Measurements from ENCODE around the gene TSGA10IP.
"Not testable (repeated sequence)": the region's sequence is repeated elsewhere in the genome, so short reads cannot be mapped to it uniquely, and the experiment has no call there.

The TSGA10IP gene

GRCh38 chr11:65947603-65948125, 2.4 kb downstream of the TSGA10IP start:
- no peak for DNase-seq (ENCODE audit: low read depth)

DNA sequence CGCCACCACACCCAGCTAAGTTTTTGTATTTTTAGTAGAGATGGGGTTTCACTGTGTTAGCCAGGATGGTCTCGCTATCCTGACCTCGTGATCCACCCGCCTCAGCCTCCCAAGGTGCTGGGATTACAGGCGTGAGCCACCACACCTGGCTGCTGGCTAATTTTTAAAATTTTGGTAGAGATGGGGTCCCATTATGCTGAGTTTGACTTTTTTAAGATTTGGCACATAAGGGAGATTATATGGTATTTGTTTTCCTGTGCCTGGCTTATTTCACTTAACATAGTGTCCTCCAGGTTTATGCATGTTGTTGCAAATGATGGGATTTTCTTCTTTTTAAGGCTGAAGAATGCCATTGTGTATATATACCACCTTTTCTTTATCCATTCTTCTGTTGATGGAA, 5.4 kb downstream of the TSGA10IP start:
- DNase-seq (ENCODE audit: low read depth), result not testable (repeated sequence)

GRCh38 chr11:65951641-65952040, 6.4 kb downstream of the TSGA10IP start:
- DNase-seq (ENCODE audit: low read depth), result not testable (repeated sequence)

DNA sequence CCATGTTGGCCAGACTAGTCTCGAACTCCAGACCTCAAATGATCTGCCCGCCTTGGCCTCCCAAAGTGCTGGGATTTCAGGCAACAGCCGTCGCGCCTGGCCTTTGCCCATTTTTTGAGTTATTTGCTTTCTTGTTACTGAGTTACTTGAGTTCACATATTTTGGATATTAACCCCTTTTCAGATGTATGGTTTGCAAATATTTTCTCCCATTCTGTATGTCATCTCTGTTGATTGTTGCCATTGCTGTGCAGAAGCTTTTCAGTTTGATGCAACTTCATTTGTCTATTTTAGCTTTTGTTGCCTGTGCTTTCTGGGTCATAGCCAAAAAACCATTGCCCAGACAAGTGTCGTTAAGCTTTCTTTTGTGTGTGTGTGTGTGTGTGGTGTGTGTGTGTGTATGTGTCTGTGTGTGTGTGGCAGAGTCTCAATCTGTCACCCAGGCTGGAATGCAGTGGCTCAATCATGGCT, 6.8 kb downstream of the TSGA10IP start:
- DNase-seq (ENCODE audit: low read depth), result no peak

DNA sequence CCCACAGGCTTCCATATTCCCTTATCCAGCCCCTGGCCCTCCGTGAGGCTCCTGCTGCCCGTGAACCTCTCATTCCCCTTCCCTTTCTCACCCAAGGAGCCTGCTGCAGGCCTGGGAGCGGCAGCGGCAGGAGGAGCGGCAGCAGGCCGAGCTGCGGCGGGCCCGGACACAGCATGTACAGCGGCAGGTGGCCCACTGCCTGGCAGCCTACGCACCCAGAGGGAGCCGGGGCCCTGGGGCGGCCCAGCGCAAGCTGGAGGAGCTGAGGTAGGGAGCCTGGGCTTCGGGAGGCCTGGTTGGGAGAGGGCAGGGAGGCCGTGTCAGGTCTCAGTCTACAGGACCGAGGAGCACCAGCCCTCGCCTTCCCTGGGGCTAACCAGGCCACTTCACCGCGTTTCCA, 8.2 kb downstream of the TSGA10IP start:
- no peak for DNase-seq (ENCODE audit: low read depth)

GRCh38 chr11:65954771-65955170, 9.5 kb downstream of the TSGA10IP start:
- no peak for DNase-seq (ENCODE audit: low read depth)

- DNase-seq (ENCODE audit: low read depth), result no peak
These were observed 13.0 kb downstream of the TSGA10IP start for GRCh38 chr11:65958291-65958690.

DNA sequence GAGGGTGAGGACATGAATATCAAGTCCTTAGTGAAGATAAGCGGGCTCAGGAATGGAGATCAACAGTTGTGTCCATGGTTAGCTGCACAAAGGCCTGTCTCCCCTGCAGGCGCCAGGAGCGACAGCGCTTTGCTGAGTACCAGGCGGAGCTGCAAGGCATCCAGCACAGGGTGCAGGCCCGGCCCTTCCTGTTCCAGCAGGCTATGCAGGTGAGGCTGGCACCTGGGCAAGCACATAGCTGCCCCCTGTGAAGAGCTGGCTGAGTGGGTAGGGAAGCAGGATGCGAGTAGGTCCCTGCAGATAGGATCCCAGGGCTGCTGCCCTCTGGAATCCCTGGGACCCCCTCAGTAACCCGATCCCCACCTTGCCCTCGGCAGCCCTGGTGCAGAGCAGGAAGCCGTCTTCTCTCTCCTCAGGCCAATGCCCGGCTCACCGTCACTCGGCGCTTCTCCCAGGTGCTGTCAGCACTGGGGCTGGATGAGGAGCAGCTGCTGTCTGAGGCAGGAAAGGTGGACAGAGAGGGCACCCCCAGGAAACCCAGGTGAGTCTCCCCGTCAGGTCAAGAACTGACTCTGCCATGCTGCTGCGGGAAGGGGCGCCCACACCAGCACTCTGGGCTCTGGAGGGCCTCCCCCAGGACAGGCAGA, 13.6 kb downstream of the TSGA10IP start:
- no peak for DNase-seq (ENCODE audit: low read depth)

DNA sequence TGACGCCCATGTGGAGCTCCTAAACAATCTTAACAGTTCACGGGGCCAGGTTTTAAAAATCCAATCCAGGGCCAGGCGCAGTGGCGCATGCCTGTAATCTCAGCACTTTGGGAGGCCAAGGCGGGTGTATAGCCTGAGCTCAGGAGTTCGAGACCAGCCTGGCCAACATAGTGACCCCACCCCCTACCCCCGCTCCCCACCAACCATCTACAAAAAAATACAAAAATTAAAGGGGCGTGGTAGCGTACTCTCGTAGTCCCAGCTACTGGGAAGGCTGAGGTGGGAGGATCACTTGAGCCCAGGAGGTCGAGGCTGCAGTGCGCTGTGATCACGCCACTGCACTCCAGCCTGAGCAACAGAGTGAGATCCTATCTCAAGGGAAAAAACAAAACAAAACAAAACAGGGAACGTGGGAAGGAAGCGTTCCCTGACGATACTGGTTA, 15.6 kb downstream of the TSGA10IP start:
- DNase-seq (ENCODE audit: low read depth), result no peak

GRCh38 chr11:65961267-65962140, 16.2 kb downstream of the TSGA10IP start, which contains the start of gene SART1:
TSS of gene SART1 (plus strand) at chr11:65961734. CDS start at chr11:65961781, 47 bp downstream.
- DNase-seq (ENCODE audit: low read depth), result peak; percentile 99

DNA sequence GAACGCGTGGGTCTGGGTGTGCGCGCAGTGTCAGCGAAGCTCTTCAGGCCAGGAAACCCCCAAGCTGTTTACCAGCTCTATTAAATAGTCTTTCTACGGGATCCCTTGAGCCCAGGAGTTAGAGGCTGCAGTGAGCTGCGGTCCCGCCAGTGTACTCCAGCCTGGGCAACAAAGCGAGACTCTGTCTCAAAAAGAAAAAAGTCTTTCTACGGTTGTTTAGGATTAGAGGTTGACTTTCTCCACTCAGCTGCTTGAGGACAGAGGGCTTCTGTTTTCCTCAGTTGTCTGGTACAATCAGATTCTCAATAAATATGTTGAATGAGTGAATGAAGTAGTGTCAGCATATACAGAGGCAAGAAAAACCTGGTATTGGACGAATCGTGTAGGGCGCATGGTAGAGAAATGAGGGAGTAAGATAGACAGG, 16.9 kb downstream of the TSGA10IP start:
- DNase-seq (ENCODE audit: low read depth), result no peak

DNA sequence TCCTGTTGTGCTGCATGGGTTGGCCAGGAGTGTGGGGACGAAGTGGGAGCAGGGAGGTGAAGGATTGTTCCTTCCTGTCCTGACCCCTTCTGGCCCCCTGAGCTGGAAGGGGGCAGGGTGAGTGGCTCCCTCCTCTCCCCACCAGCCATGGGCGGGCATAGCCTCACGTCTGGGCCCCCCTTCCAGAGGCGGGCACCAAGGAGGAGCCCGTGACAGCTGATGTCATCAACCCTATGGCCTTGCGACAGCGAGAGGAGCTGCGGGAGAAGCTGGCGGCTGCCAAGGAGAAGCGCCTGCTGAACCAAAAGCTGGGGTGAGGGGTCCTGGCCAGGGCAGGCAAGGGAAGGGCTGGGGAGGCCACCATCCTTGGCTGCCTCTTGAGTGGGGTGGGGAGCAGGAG, 19.6 kb downstream of the TSGA10IP start:
- no peak for DNase-seq (ENCODE audit: low read depth)

GRCh38 chr11:65965986-65966762, 20.9 kb downstream of the TSGA10IP start:
- no peak for DNase-seq (ENCODE audit: low read depth)

DNA sequence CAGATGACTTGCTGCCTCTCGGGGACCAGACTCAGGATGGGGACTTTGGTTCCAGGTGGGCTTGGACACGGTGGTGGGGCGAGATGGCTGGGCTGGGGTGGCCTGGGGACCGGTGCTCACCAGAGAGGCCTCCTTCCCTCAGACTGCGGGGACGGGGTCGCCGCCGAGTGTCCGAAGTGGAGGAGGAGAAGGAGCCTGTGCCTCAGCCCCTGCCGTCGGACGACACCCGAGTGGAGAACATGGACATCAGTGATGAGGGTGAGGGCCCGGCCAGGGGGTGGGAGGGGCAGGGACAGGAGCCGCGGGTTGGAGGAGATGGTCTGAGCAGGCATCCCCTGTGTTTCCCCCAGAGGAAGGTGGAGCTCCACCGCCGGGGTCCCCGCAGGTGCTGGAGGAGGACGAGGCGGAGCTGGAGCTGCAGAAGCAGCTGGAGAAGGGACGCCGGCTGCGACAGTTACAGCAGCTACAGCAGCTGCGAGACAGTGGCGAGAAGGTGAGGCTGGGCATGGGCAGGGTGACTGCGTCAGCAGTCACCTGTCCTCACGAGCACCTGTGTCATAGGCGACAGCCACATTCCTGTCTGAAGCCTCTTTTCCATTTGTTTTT, 22.2 kb downstream of the TSGA10IP start:
- no peak for DNase-seq (ENCODE audit: low read depth)

DNA sequence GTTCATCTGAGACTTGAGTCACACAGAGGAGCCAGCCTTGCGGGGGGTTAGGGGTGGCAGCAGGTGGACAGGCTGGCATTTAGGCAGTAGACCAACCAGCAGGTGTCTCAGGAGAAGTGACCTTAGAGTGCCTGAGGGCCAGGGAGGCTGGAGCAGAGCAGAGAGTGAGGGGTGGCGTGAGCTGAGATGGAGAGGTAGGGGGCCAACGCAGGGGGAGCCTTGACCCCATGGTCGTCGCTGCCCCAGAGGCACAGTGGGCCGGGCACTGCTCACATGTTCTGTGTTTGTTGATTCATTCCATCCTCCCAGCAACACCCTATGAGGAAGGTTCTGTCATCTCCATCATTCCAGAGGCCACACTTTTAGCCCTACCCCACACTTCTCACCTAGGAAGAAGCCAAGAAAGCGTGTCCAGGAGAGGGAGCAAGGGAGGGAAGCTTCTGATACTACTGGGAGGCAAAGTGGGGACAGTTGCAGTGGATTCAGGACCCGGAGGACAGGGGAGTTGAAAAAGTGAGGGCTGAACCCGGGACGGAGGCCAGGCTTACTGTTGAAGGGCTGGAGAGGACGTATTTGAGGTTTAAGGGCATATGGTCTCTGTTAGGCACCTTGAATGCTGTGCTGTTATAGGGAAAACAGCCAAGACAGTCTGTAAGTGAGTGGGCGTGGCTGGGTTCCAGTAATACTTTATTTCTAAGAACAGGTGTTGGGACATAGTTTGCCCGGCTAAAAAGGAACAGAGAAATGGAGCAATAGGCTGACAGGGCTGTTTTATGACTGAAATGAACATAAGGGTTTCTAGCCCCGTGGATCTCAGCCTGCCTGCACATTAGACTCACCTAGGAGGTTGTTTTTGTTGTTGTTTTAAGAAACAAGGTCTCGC, 23.6 kb downstream of the TSGA10IP start:
- no peak for DNase-seq (ENCODE audit: low read depth)

GRCh38 chr11:65972116-65972515, 26.8 kb downstream of the TSGA10IP start:
- no peak for DNase-seq (ENCODE audit: low read depth)

- DNase-seq (ENCODE audit: low read depth), result peak; percentile 28
These were observed 28.3 kb downstream of the TSGA10IP start for GRCh38 chr11:65973439-65974110.

DNA sequence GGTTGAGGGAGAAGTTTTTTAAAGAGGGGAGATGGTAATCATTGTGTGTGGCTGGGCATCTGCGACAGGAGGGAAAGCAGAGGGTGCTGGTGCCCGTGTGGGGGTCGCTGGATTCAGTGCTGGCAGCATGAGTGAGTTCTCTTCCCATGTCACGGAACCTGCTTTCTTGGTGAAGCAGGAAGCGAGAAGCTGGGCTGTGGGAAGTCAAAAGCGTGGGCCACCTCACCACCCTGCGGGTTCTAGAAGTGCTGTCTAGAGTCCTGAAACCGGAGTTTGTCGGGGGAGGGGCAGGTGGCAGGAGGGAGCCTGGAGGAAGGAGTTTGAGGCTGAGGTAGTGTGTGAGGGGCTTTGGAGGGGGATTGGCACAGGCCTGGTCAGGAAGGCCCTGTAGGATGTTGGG, 30.5 kb downstream of the TSGA10IP start:
- no peak for DNase-seq (ENCODE audit: low read depth)

DNA sequence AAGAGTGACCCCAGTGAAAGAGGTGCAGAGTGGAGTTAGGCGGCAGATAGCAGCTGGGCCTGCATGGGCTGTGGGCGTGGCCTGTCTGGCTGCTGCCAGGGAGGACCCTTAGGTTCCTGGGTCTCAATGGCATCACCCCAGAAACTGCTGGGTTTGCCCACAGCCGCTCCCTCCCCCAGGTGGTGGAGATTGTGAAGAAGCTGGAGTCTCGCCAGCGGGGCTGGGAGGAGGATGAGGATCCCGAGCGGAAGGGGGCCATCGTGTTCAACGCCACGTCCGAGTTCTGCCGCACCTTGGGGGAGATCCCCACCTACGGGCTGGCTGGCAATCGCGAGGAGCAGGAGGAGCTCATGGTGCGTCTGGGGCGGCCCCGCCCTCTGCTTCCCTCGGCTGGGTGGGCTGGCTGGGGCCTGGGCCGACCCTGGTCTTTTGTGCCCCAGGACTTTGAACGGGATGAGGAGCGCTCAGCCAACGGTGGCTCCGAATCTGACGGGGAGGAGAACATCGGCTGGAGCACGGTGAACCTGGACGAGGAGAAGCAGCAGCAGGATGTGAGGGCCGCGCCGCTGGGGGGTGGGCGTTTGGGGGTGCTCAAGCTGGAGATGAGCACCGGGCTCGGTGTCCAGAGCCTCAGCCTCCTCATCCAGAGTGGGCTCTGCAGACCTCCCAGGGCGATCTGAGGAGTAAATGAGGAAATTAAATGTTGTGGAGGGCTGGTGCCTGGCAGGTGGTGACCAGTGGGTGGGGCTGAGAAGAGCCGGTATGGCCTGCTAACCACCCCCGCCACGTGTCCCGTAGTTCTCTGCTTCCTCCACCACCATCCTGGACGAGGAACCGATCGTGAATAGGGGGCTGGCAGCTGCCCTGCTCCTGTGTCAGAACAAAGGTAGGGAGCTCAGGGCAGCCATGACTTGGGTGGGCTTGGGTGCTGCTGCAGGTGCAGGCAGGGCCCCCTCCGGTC, 31.2 kb downstream of the TSGA10IP start:
- no peak for DNase-seq (ENCODE audit: low read depth)

Data from EH (cell line).